ENCODE results near the gene RNF157.

Gene RNF157

DNA sequence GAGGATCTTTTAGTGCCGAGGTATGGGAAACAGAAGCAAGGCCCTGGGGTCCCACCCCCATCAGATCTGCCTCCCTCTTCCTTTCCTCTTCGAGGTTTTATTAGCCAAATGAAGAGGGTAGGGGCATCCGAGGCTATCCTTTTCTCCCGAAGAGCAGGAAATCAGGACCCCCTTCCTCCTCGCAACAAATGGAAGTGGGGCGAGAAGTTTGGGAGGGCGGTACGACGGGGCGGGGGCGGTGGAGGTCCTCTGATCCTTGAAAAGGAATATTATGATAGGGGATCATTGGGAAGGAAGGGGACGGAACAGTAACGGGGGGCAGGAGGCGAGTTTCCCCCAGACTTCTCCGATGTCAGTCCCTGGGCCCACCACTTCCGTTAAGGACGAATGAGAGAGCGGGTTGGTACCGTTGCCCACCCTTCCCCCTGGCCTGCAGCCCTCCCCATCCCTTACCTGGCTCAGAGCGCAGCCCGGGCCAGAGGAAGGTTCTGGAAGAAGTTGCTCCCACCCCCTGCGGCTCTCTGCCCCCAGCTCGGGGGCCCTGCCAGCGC is 99.6 kb downstream of the RNF157 start:
- no peak for DNase-seq (ENCODE audit: low spot score)

- DNase-seq (ENCODE audit: low spot score) = no peak
These were observed 100.3 kb downstream of the RNF157 start for GRCh38 chr17:76139801-76140660.

GRCh38 chr17:76138896-76139752 is 101.2 kb downstream of the RNF157 start:
- DNase-seq (ENCODE audit: low spot score) = no peak

- peak; percentile 98 for DNase-seq (ENCODE audit: low spot score)
These were observed 101.9 kb downstream of the RNF157 start for GRCh38 chr17:76138234-76138895.

GRCh38 chr17:76137351-76138233 is 102.7 kb downstream of the RNF157 start:
- DNase-seq (ENCODE audit: low spot score) = no peak

DNA sequence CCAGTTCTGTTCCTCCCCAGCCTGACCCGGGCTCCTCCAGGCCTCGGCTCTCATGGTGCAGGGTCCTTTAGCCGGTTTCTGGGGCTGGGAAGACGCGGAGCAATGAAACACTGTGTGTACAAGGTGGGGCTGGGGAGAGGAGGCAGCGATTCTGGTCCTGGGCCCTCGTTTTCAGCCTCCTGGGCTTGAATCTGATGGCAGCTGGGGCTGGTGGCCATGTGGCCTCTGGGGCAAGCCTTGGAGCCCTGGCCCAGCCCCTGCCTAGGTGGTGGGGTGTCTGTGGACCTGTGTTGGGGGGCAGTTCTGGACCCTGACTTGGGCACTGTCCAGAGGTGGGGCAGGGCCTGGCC is 103.3 kb downstream of the RNF157 start:
- no peak for DNase-seq (ENCODE audit: low spot score)

GRCh38 chr17:76136276-76137000 is 103.9 kb downstream of the RNF157 start:
- no peak for DNase-seq (ENCODE audit: low spot score)

- no peak for DNase-seq (ENCODE audit: low spot score)
These were observed 104.5 kb downstream of the RNF157 start for GRCh38 chr17:76135810-76136188.

DNA sequence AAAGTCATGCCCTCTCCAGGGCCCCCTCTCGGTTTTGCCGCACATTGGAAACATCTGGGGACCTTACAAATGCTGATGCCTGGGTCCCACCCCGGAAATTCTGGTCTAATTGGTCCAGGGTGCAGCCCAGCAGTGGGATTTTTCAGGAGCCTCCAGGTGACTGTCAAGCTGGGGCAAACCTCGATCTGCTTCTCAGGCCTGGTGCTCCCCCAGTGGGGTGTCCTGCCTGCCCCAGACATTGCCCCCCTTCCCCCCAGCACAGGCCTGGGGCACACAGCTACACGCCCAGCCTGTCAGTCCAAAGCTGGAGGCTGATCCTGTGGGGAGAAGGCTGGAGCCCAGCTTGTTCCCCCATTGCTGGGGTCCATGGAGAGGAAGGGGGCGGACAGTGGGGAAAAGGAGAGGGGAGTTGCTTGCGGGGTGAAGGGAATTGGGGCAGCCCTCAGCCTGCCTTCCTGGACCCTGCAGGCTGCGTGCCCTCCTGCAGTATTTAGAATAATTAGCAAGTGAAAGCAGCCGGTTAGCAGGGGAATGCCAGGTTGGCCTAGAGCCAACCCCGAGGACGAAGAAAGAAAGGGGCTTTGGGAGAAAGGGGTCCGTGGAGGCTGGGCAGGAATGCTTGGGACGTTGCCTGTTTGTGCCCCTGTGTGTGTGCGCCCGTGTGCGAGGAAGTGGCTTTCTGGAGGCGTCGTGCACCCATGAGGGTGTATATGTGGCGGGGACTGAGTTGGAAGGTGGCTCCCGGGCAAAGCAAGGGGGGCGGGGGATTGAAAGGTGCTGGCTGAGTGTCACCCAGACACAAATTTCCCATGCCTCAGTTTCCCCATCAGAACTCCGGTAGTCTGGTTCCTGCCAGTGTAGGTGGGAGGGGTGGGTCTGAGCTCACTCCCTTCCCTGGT is 105.1 kb downstream of the RNF157 start:
- no peak for DNase-seq (ENCODE audit: low spot score)

DNA sequence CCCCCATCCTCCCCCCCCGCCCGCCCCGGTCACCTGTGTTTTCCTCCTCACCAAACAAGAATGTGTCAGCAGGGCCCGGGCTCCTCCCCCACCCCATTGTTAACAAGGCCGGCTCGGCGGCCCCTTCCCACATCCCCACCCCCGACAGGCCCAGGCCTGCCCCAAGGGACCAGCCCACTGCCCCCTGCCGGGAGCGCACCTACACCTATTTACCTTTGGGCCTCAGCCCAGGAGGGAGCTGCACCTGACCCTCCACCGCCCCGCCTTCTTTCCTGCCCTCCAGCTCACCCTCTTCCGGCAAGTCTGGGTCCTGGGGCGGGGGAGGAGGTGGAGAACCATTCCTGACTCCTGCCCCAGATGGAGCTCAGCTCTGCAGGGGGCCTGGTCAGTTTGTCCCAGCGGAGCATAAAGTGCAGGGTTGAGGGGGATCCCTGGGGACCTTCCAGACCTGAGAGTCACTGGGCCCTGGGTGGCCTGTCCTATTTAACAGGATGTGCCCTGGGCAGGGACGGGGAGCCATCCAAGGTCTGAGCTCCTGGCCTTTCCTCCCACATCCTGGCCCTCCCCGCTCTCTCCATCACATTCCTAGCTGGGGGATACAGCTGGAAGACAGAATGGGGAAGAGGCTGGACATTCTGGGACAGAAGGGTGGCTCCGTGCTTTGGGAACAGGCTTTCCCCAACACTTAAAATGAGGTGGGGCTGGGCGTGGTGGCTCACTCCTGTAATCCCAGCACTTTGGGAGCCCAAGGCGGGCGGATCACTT is 107.5 kb downstream of the RNF157 start:
- peak; percentile 67 for DNase-seq (ENCODE audit: low spot score)

- peak; percentile 11 for DNase-seq (ENCODE audit: low spot score)
These were observed 108.4 kb downstream of the RNF157 start for GRCh38 chr17:76131692-76132573.

- peak; percentile 5 for DNase-seq (ENCODE audit: low spot score)
These were observed 109.1 kb downstream of the RNF157 start for GRCh38 chr17:76131051-76131691.

- DNase-seq (ENCODE audit: low spot score) = peak; percentile 4
These were observed 109.8 kb downstream of the RNF157 start for GRCh38 chr17:76130473-76130872.

GRCh38 chr17:76125922-76126321 is 114.4 kb downstream of the RNF157 start:
- no peak for DNase-seq (ENCODE audit: low spot score)

DNA sequence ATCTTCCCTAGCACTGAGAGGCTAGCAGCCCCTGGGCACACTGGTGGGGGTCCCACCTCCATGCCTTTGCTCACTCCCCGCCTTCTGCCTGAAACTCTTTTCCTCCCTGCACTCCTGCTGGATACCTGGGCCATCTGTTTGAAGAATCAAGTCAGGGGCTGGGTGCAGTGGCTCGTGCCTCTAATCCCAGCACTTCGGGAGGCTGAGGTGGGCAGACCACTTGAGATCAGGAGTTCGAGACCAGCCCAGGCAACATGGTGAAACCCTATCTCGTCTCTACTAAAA is 115.0 kb downstream of the RNF157 start:
- DNase-seq (ENCODE audit: low spot score) = no peak

GRCh38 chr17:76124582-76125390 is 115.5 kb downstream of the RNF157 start:
- DNase-seq (ENCODE audit: low spot score) = no peak
